Measurements from ENCODE around the gene RICTOR.

RICTOR gene

DNA sequence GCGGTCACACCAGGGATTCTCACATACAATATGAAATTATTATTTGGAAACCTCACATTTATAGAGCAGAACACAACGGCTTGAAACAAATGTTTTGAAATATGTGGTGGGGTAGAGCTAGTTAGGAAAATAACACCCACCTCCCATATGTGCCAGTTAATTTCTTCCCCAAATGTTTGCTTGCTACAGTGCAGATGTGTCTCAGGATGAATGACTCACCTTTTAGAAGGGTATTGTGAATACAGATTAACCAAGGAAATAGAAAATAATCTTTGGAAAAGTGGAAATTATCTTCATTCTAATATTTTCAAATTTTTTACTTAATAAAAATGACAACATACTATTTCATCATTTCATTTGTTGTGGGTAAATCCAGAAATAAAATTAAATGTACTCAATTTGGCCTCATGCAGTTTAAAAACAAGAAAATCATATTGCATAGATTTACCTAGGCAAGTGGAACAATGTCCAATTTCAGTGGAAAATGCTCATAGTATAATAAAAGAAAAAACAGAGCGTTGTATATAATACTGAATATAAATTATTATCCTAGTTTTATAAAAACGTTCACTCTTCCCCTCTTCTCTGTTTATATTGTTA, 39.3 kb upstream of the RICTOR start:
- Histone ChIP-seq H3K36me3 (ENCODE audit: control insufficient read depth in 1 of 2, insufficient read depth in 2 of 2, low read length in 2 of 2) (no peaks in the 10 kb centered on the region), H3K4me3 (ENCODE audit: low read depth in 1 of 2, low read length in 2 of 2) (no peak overlapping the region), H3K27ac (ENCODE audit: low read length) (no peak overlapping the region), H3K4me1 (ENCODE audit: control insufficient read depth in 1 of 2, insufficient read depth in 2 of 2, low read length in 2 of 2) (no peaks in the 10 kb centered on the region), H3K9me3 (ENCODE audit: control insufficient read depth in 1 of 2, low read length in 2 of 2) (no peaks in the 10 kb centered on the region), H3K27me3 (ENCODE audit: low read depth, low read length) (no peaks in the 10 kb centered on the region)

DNA sequence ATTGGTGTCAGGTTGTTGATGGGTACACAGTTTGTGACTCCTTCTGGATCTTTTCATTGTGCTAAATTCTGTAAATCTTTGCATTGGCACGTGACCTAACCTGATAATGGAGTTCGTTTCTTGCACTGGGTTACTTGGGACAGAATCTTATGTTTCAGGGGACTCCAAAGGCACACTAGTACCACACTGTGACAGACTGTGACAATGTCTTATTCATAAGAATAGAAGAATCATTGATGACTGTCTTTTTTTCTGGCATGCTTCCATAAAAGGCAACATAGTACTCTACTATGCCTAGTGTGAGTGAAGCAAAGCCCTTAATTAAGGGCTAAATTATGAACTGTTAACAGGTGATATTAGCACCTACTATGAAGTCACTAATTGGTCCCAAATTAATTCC, 35.4 kb upstream of the RICTOR start:
- no peak overlapping the region for H3K27ac ChIP-seq (ENCODE audit: low read length)
- no peaks in the 10 kb centered on the region for H3K9me3 ChIP-seq (ENCODE audit: control insufficient read depth in 1 of 2, low read length in 2 of 2)
- H3K4me3 ChIP-seq (ENCODE audit: low read depth in 1 of 2, low read length in 2 of 2) = no peak overlapping the region
- H3K4me1 ChIP-seq (ENCODE audit: control insufficient read depth in 1 of 2, insufficient read depth in 2 of 2, low read length in 2 of 2) = no peaks in the 10 kb centered on the region
- H3K27me3 ChIP-seq (ENCODE audit: low read depth, low read length) = no peaks in the 10 kb centered on the region
- H3K36me3 ChIP-seq (ENCODE audit: control insufficient read depth in 1 of 2, insufficient read depth in 2 of 2, low read length in 2 of 2) = no peaks in the 10 kb centered on the region

DNA sequence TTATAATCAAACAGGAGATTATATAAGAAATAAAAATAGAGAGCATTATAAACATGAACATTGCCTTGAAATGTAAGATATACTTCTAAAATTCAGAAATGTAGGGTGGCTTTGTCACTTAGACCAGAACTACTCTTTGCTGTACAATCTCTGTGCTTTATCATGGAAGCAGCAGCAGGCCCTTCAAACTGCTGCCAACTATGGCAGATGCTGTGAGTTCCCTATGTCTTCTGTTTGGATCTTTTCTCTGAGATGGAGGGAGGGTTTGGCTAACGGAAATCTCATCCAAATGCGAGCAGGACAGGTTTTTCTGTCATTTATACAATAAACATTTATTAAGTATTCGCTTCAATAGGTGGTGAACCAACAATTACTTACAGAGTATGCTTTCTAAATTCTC, 34.8 kb upstream of the RICTOR start:
- no peak overlapping the region for H3K27ac ChIP-seq (ENCODE audit: low read length)
- H3K27me3 ChIP-seq (ENCODE audit: low read depth, low read length) = no peaks in the 10 kb centered on the region
- H3K4me3 ChIP-seq (ENCODE audit: low read depth in 1 of 2, low read length in 2 of 2) = no peak overlapping the region
- H3K36me3 ChIP-seq (ENCODE audit: control insufficient read depth in 1 of 2, insufficient read depth in 2 of 2, low read length in 2 of 2) = no peaks in the 10 kb centered on the region
- no peaks in the 10 kb centered on the region for H3K9me3 ChIP-seq (ENCODE audit: control insufficient read depth in 1 of 2, low read length in 2 of 2)
- H3K4me1 ChIP-seq (ENCODE audit: control insufficient read depth in 1 of 2, insufficient read depth in 2 of 2, low read length in 2 of 2) = no peaks in the 10 kb centered on the region

DNA sequence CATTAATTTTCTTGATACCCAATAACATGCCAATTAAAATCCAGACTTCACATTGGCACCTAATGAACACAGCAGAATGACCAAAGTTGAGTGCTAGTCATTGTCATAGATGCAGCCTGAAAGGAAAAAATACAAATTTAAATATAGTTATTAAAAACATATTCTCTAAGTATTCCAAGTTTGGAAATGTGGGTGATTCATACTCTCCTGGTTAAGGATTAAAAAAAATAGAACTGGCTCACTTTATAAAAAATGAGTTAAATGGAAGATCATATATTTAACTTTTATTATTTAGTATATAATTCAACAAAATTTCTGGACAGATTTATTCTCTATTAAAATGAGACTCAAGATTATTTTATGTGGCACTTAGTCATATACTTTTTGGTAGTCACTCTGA, 33.2 kb upstream of the RICTOR start:
- no peaks in the 10 kb centered on the region for H3K36me3 ChIP-seq (ENCODE audit: control insufficient read depth in 1 of 2, insufficient read depth in 2 of 2, low read length in 2 of 2)
- H3K27ac ChIP-seq (ENCODE audit: low read length) = no peak overlapping the region
- H3K9me3 ChIP-seq (ENCODE audit: control insufficient read depth in 1 of 2, low read length in 2 of 2) = no peaks in the 10 kb centered on the region
- H3K27me3 ChIP-seq (ENCODE audit: low read depth, low read length) = no peaks in the 10 kb centered on the region
- H3K4me3 ChIP-seq (ENCODE audit: low read depth in 1 of 2, low read length in 2 of 2) = no peak overlapping the region
- no peaks in the 10 kb centered on the region for H3K4me1 ChIP-seq (ENCODE audit: control insufficient read depth in 1 of 2, insufficient read depth in 2 of 2, low read length in 2 of 2)

DNA sequence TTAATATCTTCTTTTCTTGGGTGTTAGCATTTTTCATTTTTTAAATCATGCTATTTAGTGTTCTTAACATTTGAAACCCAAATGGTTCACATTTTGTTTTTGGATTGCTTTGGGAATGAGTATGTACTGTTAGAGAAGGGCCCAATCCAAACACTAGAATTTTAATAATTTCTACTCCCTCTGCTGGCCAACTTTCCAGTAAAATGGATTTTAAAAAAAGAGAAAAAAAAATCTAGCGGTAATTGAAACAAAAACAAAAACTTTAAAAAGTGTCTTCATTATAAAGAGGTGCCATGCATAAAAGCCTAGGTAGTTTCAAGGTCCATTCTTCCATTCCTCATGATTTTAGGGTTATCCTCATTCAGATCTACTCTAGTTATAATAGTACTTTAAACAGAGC, 32.1 kb upstream of the RICTOR start:
- H3K27me3 ChIP-seq (ENCODE audit: low read depth, low read length) = no peaks in the 10 kb centered on the region
- H3K4me1 ChIP-seq (ENCODE audit: control insufficient read depth in 1 of 2, insufficient read depth in 2 of 2, low read length in 2 of 2) = no peaks in the 10 kb centered on the region
- H3K36me3 ChIP-seq (ENCODE audit: control insufficient read depth in 1 of 2, insufficient read depth in 2 of 2, low read length in 2 of 2) = peaks cover 0 to under 1% of the 10 kb centered on the region in 2 donors
- no peak overlapping the region for H3K4me3 ChIP-seq (ENCODE audit: low read depth in 1 of 2, low read length in 2 of 2)
- H3K9me3 ChIP-seq (ENCODE audit: control insufficient read depth in 1 of 2, low read length in 2 of 2) = no peaks in the 10 kb centered on the region
- no peak overlapping the region for H3K27ac ChIP-seq (ENCODE audit: low read length)

DNA sequence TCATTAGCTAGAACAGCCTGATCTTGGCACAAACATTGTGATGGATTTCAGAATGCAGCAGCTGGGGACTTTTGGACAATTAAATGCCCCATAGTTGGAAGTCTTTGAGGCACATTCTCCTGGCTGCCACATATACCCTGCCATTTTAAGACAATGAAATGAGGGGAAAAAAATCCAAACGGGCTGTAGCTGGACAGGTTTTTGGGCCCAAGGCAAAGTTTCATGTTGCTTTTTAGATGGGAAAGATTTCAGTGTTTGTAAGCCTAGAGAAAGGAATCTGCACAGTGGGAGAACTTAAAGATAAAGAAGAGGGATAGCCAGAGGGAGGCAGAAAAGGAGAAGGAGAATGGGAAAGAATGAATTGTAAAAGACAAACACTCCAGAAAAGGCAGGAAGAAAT, 30.0 kb upstream of the RICTOR start:
- no peaks in the 10 kb centered on the region for H3K9me3 ChIP-seq (ENCODE audit: control insufficient read depth in 1 of 2, low read length in 2 of 2)
- H3K4me1 ChIP-seq (ENCODE audit: control insufficient read depth in 1 of 2, insufficient read depth in 2 of 2, low read length in 2 of 2) = no peaks in the 10 kb centered on the region
- no peaks in the 10 kb centered on the region for H3K27me3 ChIP-seq (ENCODE audit: low read depth, low read length)
- no peak overlapping the region for H3K27ac ChIP-seq (ENCODE audit: low read length)
- H3K36me3 ChIP-seq (ENCODE audit: control insufficient read depth in 1 of 2, insufficient read depth in 2 of 2, low read length in 2 of 2) = peaks cover 0 to 3% of the 10 kb centered on the region in 2 donors
- H3K4me3 ChIP-seq (ENCODE audit: low read depth in 1 of 2, low read length in 2 of 2) = no peak overlapping the region

DNA sequence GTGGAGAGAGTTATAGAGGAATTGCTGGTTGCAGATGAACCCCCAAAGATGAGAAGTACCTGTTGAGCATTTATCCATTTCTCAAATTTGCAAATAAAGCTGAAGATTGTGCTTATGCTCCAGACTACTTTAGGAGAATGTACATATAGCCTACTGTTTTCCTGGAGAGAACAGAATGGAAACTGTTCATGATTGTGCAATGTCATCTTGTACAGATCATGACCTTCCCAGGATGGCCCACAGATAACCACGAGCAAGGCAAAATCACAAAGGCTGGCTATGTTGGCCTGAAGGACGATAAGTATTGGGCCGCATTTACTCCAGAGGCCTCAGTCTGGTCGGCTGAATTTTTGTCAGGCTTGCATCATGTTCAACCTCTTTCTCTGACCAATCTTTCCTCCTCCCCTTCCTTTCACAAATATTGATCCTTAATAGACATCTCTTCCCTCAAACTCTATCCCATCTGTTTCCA, 28.5 kb upstream of the RICTOR start:
- Histone ChIP-seq H3K27ac (ENCODE audit: low read length) (no peak overlapping the region), H3K4me3 (ENCODE audit: low read depth in 1 of 2, low read length in 2 of 2) (no peak overlapping the region), H3K4me1 (ENCODE audit: control insufficient read depth in 1 of 2, insufficient read depth in 2 of 2, low read length in 2 of 2) (no peaks in the 10 kb centered on the region), H3K27me3 (ENCODE audit: low read depth, low read length) (no peaks in the 10 kb centered on the region), H3K9me3 (ENCODE audit: control insufficient read depth in 1 of 2, low read length in 2 of 2) (no peaks in the 10 kb centered on the region), H3K36me3 (ENCODE audit: control insufficient read depth in 1 of 2, insufficient read depth in 2 of 2, low read length in 2 of 2) (peaks cover 0 to 3% of the 10 kb centered on the region in 2 donors)

DNA sequence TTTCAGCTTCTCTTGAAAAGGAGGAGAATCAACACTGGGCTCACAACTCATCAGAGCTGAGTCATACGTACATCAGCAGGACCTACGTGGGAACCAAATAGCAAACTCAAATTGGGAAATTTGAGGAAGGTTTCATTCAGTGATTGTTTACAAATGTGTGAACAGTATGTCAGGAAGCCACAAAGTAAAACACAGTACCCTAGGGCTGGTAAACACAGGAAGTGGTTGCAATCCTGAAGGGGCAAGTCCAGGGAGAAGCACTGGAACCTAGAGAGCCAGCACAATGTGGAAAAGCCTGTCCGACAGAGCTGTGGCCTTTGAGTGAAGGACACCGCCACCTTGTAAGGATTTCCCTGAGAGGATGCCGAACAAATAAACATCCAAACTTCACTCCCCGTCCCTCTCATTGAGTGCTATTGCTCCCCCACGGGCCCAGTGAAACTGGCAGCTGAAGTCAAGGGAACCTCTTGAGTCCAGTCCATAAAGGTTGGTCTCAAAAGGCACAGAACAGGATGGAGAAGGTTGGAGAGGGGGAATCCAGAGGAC, 26.7 kb upstream of the RICTOR start:
- Histone ChIP-seq H3K4me3 (ENCODE audit: low read depth in 1 of 2, low read length in 2 of 2) (no peak overlapping the region), H3K27me3 (ENCODE audit: low read depth, low read length) (no peaks in the 10 kb centered on the region), H3K9me3 (ENCODE audit: control insufficient read depth in 1 of 2, low read length in 2 of 2) (no peaks in the 10 kb centered on the region), H3K36me3 (ENCODE audit: control insufficient read depth in 1 of 2, insufficient read depth in 2 of 2, low read length in 2 of 2) (peaks cover 0 to 3% of the 10 kb centered on the region in 2 donors), H3K27ac (ENCODE audit: low read length) (no peak overlapping the region), H3K4me1 (ENCODE audit: control insufficient read depth in 1 of 2, insufficient read depth in 2 of 2, low read length in 2 of 2) (no peaks in the 10 kb centered on the region)

DNA sequence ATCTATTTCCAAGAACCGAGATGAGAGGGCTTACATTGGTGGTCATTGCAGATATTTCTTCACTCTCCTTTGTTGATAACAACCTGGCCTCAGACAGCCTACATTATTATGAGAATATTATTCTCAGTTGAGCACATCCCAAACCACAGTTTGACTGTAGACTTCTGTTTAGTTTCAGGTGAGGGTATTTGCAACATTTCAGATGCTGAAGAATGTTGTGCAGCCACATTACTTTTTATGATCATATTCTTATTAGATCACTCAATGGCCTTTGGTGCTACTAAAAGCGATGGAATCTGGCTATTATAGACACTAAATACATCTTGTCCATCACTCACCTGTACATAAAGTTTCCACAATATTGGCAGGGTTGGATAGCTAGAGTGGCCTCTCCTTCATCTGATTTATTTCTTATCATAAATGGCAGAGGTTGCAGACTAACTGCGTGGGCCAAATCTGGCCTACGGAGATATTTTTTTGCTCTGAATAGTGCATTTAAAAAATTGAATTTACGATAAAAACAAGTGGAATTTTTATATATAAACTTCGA, 26.2 kb upstream of the RICTOR start:
- H3K4me3 ChIP-seq (ENCODE audit: low read depth in 1 of 2, low read length in 2 of 2) = no peak overlapping the region
- no peaks in the 10 kb centered on the region for H3K4me1 ChIP-seq (ENCODE audit: control insufficient read depth in 1 of 2, insufficient read depth in 2 of 2, low read length in 2 of 2)
- H3K36me3 ChIP-seq (ENCODE audit: control insufficient read depth in 1 of 2, insufficient read depth in 2 of 2, low read length in 2 of 2) = peaks cover 0 to 3% of the 10 kb centered on the region in 2 donors
- no peak overlapping the region for H3K27ac ChIP-seq (ENCODE audit: low read length)
- H3K9me3 ChIP-seq (ENCODE audit: control insufficient read depth in 1 of 2, low read length in 2 of 2) = no peaks in the 10 kb centered on the region
- no peaks in the 10 kb centered on the region for H3K27me3 ChIP-seq (ENCODE audit: low read depth, low read length)

DNA sequence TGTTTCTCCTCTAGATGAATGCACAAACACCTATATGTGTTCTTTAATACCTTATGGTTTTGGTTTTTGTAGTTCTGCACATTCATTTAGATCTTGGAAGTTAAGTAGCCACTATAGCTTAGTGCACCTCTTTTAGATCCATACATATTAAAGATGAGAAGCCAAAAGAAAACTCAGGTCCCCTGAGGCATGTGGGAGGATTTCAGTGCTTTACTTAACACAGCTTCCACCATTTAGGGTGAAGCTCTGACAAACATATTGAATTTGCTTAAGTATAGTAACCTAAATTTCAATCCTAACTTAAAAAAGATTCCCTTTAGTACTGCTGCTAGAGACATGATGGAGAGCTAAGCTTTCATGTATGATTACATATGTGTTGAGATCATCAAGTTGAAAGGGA, 25.6 kb upstream of the RICTOR start:
- H3K4me1 ChIP-seq (ENCODE audit: control insufficient read depth in 1 of 2, insufficient read depth in 2 of 2, low read length in 2 of 2) = no peaks in the 10 kb centered on the region
- H3K27me3 ChIP-seq (ENCODE audit: low read depth, low read length) = no peaks in the 10 kb centered on the region
- no peaks in the 10 kb centered on the region for H3K9me3 ChIP-seq (ENCODE audit: control insufficient read depth in 1 of 2, low read length in 2 of 2)
- peaks cover 0 to 3% of the 10 kb centered on the region in 2 donors for H3K36me3 ChIP-seq (ENCODE audit: control insufficient read depth in 1 of 2, insufficient read depth in 2 of 2, low read length in 2 of 2)
- H3K27ac ChIP-seq (ENCODE audit: low read length) = no peak overlapping the region
- no peak overlapping the region for H3K4me3 ChIP-seq (ENCODE audit: low read depth in 1 of 2, low read length in 2 of 2)

DNA sequence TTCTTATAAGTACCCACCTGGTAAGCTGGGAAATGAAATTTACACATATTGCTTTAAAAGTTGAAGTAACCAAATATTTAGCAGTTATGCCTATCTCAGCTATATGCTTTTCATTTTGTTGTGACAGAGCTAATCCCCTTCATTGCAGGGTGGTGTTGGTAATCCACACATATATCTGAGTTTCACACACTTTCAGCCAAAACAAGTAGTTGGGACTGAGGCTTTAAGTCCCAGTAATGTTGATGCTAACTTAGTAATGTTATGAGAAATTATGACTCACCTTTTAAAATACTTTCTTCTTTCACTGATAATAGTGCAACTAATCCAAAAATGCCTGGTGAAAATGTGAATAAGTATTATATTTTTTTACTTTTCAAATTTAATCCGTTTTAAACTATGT, 19.2 kb upstream of the RICTOR start:
- no peak overlapping the region for H3K4me3 ChIP-seq (ENCODE audit: low read depth in 1 of 2, low read length in 2 of 2)
- no peak overlapping the region for H3K27ac ChIP-seq (ENCODE audit: low read length)
- no peaks in the 10 kb centered on the region for H3K27me3 ChIP-seq (ENCODE audit: low read depth, low read length)
- H3K36me3 ChIP-seq (ENCODE audit: control insufficient read depth in 1 of 2, insufficient read depth in 2 of 2, low read length in 2 of 2) = no peaks in the 10 kb centered on the region
- peaks cover 0 to 5% of the 10 kb centered on the region in 2 donors for H3K9me3 ChIP-seq (ENCODE audit: control insufficient read depth in 1 of 2, low read length in 2 of 2)
- no peaks in the 10 kb centered on the region for H3K4me1 ChIP-seq (ENCODE audit: control insufficient read depth in 1 of 2, insufficient read depth in 2 of 2, low read length in 2 of 2)

All from muscle layer of duodenum (tissue), 2 donors.